HG02885 (cell line): ENCODE measurements around the gene RPL12.

ENCODE experiments used
- ATAC-seq: cut with Tn5 transposase; IDR thresholded peaks from one replicate; pipeline ENCODE4 v1.9.1; 2021; ENCODE audit warnings: mild to moderate bottlenecking; ENCODE audit not compliant: unreplicated experiment, poor library complexity

RPL12 gene

GRCh38 chr9:127450830-127451607 is at the start of gene RPL12, which contains the start of gene LRSAM1:
TSS of gene RPL12 (minus strand) at chr9:127451406. CDS start at chr9:127451317, 89 bp downstream.
TSS of gene LRSAM1 (plus strand) at chr9:127451510. CDS start at chr9:127454528, 3,018 bp downstream.
- peak; percentile 71 for ATAC-seq

- ATAC-seq = no peak
These were observed 49.7 kb upstream of the RPL12 start for GRCh38 chr9:127500862-127501261.

GRCh38 chr9:127500399-127500798 is 49.2 kb upstream of the RPL12 start:
- no peak for ATAC-seq

- ATAC-seq = no peak
These were observed 47.1 kb upstream of the RPL12 start for GRCh38 chr9:127498298-127498697.

GRCh38 chr9:127497656-127498290 is 46.6 kb upstream of the RPL12 start:
- no peak for ATAC-seq

GRCh38 chr9:127496974-127497373 is 45.8 kb upstream of the RPL12 start:
- ATAC-seq = no peak

- ATAC-seq = no peak
These were observed 44.8 kb upstream of the RPL12 start for GRCh38 chr9:127495884-127496555.

GRCh38 chr9:127494304-127494702 is 43.1 kb upstream of the RPL12 start:
- no peak for ATAC-seq

GRCh38 chr9:127493592-127494303 is 42.5 kb upstream of the RPL12 start:
- no peak for ATAC-seq

- no peak for ATAC-seq
These were observed 41.4 kb upstream of the RPL12 start for GRCh38 chr9:127492616-127493015.

GRCh38 chr9:127491516-127491915 is 40.3 kb upstream of the RPL12 start:
- ATAC-seq = no peak

- ATAC-seq = no peak
These were observed 39.5 kb upstream of the RPL12 start for GRCh38 chr9:127490535-127491230.

- no peak for ATAC-seq
These were observed 38.4 kb upstream of the RPL12 start for GRCh38 chr9:127489471-127490115.

- ATAC-seq = no peak
These were observed 37.7 kb upstream of the RPL12 start for GRCh38 chr9:127488946-127489345.

GRCh38 chr9:127485995-127486394 is 34.8 kb upstream of the RPL12 start:
- no peak for ATAC-seq

- no peak for ATAC-seq
These were observed 31.5 kb upstream of the RPL12 start for GRCh38 chr9:127482662-127483061.

GRCh38 chr9:127479507-127480081 is 28.4 kb upstream of the RPL12 start:
- no peak for ATAC-seq

- no peak for ATAC-seq
These were observed 23.4 kb upstream of the RPL12 start for GRCh38 chr9:127474592-127474991.

- no peak for ATAC-seq
These were observed 22.7 kb upstream of the RPL12 start for GRCh38 chr9:127473932-127474331.
